HG03139 (cell line): ENCODE data around the gene DLEC1.

Experiments
- ATAC-seq: cut with Tn5 transposase; IDR thresholded peaks from one replicate; pipeline ENCODE4 v1.9.1; 2021; ENCODE audit not compliant: unreplicated experiment

Gene DLEC1, protein sequence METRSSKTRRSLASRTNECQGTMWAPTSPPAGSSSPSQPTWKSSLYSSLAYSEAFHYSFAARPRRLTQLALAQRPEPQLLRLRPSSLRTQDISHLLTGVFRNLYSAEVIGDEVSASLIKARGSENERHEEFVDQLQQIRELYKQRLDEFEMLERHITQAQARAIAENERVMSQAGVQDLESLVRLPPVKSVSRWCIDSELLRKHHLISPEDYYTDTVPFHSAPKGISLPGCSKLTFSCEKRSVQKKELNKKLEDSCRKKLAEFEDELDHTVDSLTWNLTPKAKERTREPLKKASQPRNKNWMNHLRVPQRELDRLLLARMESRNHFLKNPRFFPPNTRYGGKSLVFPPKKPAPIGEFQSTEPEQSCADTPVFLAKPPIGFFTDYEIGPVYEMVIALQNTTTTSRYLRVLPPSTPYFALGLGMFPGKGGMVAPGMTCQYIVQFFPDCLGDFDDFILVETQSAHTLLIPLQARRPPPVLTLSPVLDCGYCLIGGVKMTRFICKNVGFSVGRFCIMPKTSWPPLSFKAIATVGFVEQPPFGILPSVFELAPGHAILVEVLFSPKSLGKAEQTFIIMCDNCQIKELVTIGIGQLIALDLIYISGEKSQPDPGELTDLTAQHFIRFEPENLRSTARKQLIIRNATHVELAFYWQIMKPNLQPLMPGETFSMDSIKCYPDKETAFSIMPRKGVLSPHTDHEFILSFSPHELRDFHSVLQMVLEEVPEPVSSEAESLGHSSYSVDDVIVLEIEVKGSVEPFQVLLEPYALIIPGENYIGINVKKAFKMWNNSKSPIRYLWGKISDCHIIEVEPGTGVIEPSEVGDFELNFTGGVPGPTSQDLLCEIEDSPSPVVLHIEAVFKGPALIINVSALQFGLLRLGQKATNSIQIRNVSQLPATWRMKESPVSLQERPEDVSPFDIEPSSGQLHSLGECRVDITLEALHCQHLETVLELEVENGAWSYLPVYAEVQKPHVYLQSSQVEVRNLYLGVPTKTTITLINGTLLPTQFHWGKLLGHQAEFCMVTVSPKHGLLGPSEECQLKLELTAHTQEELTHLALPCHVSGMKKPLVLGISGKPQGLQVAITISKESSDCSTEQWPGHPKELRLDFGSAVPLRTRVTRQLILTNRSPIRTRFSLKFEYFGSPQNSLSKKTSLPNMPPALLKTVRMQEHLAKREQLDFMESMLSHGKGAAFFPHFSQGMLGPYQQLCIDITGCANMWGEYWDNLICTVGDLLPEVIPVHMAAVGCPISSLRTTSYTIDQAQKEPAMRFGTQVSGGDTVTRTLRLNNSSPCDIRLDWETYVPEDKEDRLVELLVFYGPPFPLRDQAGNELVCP (N-terminal part only)

GRCh38 chr3:38039101-38039898 lies at the start of gene DLEC1:
Gene DLEC1, plus strand, starts transcription at chr3:38039208. Its CDS starts 18 bp downstream, at chr3:38039226.
- ATAC-seq: peak; percentile 76

DNA sequence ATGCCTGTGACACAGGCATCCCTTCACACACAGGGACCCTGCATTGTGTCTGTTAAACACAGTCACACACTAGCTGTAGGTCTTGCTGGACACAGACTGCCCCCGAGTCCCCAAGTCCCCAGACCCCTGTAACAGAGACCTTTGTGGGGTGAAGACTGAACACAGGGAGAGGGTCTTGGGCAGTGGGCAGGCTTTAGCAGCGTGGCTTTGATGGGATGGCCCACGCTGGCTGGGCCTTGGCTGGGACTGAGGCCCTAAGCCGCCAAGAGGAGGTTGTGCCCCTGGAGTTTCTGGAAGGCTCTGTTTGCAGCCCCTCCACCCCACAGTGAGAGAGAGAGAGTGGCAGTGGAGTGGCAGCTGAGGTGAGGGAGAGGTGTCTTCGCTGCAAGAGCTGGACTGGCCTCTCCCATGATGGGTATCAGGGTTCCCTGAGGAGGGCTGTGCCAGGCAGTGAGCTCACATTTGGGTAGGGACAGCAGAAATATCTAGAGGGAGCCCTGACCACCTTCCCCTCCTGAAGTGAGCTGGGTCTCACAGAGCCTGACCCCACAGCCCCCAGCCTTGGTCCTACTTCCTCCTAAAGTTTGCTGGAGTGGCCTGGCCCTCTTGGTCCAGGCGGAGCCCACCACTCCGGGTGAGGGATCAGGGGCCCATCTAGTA lies 49.1 kb upstream of the DLEC1 start:
- ATAC-seq: no peak

GRCh38 chr3:37990527-37990926 lies 48.5 kb upstream of the DLEC1 start, which contains the start of gene VILL:
Gene VILL, plus strand, starts transcription at chr3:37990786. Its CDS starts 2,887 bp downstream, at chr3:37993673.
- ATAC-seq: no peak

GRCh38 chr3:37991109-37991508 lies 47.9 kb upstream of the DLEC1 start:
- no peak for ATAC-seq

DNA sequence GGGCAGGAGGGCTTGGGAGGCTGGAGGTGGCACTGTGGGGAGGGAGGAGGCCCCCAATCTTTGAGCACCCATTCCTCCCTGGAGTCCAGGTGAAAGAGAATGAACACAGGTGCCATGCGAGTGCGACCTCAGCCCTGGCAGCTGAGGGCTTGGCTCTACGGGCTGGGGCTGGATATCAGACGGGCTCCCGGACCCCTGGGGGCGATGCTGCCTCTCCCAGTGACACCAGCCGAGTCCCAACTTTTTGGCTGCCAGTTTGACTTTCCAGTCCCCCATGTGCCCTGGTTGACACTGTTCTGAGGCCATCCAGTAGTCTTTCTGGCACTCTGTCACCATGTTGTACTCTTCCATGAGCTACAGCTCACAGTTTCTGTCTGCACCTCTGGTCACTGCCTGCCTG lies 47.2 kb upstream of the DLEC1 start:
- no peak for ATAC-seq

- no peak for ATAC-seq
These were observed 46.5 kb upstream of the DLEC1 start for GRCh38 chr3:37992271-37993066.

DNA sequence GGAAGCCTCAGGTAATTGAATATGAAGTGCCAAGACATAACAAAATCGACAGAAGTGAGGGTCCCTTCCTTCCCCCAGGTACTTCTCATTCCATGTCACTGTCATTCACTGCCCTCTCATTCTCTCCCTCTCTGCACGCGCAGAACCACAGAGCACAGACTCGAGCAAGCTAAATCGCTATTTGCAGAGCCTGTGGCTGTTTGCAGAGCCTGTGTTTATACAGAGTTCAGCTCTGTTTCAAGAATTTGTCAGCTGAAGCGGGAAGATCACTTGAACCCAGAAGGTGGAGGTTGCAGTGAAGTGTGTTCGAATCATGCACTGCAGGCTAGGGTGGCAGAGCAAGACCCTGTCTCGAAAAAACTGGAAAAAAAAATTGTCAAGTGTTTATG lies 45.9 kb upstream of the DLEC1 start:
- ATAC-seq: no peak

GRCh38 chr3:37993460-37993819 lies 45.6 kb upstream of the DLEC1 start:
- no peak for ATAC-seq

GRCh38 chr3:37993820-37994638 lies 45.0 kb upstream of the DLEC1 start:
- ATAC-seq: peak; percentile 51

- peak; percentile 5 for ATAC-seq
These were observed 44.4 kb upstream of the DLEC1 start for GRCh38 chr3:37994639-37994972.

- ATAC-seq: no peak
These were observed 43.1 kb upstream of the DLEC1 start for GRCh38 chr3:37995652-37996641.

- ATAC-seq: peak; percentile 49
These were observed 42.2 kb upstream of the DLEC1 start for GRCh38 chr3:37996785-37997301.

- ATAC-seq: no peak
These were observed 41.7 kb upstream of the DLEC1 start for GRCh38 chr3:37997342-37997741.

- no peak for ATAC-seq
These were observed 41.1 kb upstream of the DLEC1 start for GRCh38 chr3:37997791-37998370.

DNA sequence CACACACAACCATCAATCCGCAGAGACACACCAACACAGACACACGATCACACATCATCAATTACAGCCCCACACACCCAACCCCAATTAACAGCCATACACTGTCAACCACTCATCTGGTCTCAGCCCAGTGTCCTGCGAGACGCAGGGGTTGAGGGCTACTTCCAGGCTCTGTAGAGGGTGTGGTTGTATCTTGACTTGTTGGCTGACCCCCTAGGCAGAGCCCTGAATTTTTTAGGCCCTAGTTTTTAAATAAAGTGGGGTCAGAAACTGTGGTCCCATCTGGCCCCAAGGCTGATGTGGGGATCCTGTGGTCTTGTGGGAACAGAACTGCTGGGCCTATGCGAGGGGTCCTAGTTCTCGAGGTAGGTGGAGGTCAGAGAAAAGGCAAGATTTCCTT lies 39.2 kb upstream of the DLEC1 start:
- ATAC-seq: no peak

DNA sequence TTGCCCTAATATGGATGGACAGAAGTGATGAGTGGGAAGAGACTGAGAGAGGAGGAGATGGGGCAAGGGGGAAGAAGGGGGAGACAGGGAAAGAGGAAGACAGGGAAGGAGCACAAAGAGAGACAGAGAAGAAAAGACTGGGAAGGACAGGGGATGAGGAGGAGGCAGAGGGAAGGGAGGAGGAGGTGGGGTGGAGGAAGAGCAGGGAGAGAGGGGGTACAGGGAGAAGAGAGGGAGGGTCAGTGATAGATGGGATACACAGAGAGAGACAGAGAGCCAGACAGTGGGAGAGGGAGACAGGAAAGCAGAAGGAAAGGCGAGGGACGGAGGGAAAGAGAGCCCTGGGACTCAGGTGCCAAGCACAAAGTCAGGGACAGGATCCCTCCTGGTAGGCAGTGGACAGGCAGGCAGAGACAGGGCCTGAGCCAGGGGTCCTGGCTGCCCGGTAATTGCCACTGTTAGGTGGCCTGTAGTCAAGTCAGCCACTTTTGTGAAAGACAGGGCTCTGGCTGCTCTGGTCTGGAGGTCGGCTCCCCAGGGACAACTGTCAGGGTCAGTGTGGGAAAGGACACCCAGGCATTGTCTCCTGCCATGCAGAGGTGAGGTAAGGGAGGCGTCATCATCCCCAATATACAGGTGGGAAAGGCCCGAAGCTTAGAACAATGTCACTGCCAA lies 38.6 kb upstream of the DLEC1 start:
- ATAC-seq: no peak
